GM20431 (cell line): Measurements from ENCODE around the gene GP1BA.

Experiments
- in situ Hi-C: fragments of 300-500 bp; cut with MseI, MboI; formaldehyde crosslinking; loops from one replicate; pipeline ENCODE4 v1.15.0; 2020; ENCODE audit warnings: low sequenced_read_pairs; ENCODE audit not compliant: unreplicated experiment

The GP1BA gene

GRCh38 chr17:4931963-4932362 is at the start of gene GP1BA:
TSS of gene GP1BA (plus strand) at chr17:4932277. CDS start at chr17:4932605, 328 bp downstream.
- in situ Hi-C loops = no loop called here

GRCh38 chr17:4884489-4884888 is 47.6 kb upstream of the GP1BA start:
- in situ Hi-C loops = loop anchor here (10.0 kb wide), 1 partner anchor 180 kb away; the partner anchor contains the start of gene PELP1

DNA sequence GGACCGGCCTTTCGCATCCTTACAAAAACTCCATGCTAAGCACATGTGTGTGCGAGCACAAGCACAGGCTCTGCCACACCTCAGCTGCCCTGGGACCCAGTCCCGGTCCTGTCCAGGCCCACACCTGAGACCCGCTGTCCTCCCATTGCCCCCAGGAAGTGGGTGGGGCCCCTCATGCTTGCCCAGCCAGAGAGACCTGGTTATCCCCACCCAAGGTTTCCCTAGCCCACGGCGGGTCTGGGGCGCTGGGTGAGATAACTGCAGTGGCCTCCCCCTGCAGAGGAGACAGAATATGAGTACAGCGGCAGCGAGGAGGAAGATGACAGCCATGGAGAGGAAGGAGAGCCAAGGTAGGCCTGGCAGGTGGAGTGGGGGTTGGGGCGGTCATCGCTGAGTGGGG is 45.2 kb upstream of the GP1BA start:
- in situ Hi-C loops = loop anchor here (10.0 kb wide), 1 partner anchor 182 kb away; the partner anchor contains the start of gene PELP1

- in situ Hi-C loops = loop anchor here (10.0 kb wide), 1 partner anchor 183 kb away; the partner anchor contains the start of gene PELP1
These were observed 44.5 kb upstream of the GP1BA start for GRCh38 chr17:4887581-4887980.

DNA sequence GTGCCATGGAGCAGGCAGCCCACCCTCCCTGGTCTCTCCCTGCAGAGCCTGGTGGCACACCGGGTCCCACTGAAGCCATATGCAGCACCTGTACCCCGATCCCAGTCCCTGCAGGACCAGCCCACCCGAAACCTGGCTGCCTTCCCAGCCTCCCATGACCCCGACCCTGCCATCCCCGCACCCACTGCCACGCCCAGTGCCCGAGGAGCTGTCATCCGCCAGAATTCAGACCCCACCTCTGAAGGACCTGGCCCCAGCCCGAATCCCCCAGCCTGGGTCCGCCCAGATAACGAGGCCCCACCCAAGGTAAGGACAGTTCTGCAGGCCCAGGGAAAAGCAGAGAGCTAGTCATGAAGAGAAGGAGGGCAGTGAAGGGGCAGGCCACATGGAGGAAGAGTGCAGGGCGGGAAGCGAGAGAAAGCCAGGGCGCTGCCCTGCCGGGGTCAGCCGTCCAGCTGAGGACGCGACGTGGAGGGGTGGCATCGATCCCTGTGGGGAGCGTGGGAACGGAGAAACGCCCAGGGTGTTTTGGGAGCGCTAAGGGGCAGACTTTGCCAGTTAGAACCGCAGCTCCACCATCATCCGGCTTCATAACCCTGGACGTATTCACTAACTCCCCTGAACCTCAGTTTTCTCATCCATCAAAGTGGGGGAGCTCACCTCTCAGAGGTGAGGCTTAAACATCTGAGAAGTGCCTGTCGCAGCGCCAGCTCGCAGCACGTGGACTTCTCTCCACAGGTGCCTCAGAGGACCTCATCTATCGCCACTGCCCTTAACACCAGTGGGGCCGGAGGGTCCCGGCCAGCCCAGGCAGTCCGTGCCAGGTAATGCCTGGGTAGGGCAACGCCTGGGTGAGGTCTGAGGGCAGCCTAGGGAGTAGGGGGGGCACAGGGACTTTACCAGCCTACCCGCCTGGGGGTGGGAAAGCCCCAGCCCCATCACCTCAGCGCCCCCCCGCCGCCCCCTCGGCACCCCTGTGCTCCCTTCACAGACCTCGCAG is 40.4 kb upstream of the GP1BA start:
- in situ Hi-C loops = no loop called here

- in situ Hi-C loops = no loop called here
These were observed 39.4 kb upstream of the GP1BA start for GRCh38 chr17:4892499-4893221.

DNA sequence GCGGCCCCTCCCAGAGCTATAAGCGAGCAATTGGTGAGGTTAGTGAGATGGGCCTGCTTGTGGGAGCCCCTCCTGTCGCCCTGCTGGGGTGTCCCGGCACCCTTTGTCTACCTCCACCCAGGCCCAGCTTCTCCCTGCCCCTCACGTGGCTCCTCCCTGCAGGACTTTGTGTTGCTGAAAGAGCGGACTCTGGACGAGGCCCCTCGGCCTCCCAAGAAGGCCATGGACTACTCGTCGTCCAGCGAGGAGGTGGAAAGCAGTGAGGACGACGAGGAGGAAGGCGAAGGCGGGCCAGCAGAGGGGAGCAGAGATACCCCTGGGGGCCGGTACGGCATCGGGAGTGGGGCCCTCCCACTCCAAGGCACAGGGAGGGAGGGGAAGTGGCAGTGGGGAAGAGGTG is 38.8 kb upstream of the GP1BA start:
- in situ Hi-C loops = no loop called here

DNA sequence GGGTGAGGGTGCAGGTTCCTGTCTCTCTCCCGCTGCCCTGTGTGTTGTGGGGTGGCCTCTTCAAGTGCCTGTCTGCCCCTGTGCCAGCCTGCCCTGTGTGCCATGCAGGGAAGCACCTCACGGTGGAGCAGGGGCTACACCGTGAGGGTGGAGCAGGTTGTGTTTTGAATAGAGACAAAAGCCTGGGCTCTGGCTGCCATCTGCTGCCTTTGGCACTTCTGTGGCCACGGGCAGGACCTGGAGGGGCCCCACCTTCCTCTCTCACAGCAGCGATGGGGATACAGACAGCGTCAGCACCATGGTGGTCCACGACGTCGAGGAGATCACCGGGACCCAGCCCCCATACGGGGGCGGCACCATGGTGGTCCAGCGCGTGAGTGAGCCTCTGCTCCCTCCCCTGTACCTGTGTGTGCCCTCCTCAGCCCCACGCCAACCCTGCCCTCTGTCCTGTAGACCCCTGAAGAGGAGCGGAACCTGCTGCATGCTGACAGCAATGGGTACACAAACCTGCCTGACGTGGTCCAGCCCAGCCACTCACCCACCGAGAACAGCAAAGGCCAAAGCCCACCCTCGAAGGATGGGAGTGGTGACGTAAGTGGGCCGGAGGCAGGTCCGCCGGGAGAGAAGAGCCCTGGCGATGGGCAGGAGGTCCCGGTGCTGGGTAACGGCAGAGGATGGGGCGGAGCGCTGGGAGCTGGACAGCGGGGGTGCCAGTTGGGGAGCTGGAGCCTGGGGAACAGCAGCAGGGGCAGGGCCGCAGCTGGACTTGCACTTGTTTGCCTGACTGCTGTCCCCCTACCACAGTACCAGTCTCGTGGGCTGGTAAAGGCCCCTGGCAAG is 38.1 kb upstream of the GP1BA start:
- in situ Hi-C loops = no loop called here

DNA sequence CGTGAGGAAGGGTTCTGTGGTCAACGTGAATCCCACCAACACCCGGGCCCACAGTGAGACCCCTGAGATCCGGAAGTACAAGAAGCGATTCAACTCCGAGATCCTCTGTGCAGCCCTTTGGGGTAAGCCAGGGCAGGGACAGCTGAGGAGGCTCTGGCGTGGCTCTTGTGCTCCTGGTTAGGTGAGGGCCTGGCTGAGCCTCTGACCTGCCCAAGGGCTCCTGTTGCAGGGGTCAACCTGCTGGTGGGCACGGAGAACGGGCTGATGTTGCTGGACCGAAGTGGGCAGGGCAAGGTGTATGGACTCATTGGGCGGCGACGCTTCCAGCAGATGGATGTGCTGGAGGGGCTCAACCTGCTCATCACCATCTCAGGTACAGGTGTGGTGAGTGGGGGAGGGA is 37.0 kb upstream of the GP1BA start:
- in situ Hi-C loops = no loop called here

DNA sequence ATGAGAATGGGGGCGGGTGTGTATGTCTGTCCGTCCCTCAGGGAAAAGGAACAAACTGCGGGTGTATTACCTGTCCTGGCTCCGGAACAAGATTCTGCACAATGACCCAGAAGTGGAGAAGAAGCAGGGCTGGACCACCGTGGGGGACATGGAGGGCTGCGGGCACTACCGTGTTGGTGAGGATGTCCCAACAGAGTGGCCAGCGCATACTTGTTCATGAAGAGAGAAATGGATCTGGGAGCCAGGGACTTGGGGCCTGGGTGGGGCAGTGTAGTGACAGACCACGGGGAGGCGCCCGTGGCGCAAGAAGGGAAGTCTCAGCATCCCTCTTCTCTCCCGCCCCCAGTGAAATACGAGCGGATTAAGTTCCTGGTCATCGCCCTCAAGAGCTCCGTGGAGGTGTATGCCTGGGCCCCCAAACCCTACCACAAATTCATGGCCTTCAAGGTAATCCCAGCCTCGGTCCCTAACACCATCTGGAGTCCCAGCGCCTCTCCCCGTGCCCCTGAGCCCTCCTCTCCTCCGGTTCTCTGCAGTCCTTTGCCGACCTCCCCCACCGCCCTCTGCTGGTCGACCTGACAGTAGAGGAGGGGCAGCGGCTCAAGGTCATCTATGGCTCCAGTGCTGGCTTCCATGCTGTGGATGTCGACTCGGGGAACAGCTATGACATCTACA is 36.3 kb upstream of the GP1BA start:
- in situ Hi-C loops = no loop called here

DNA sequence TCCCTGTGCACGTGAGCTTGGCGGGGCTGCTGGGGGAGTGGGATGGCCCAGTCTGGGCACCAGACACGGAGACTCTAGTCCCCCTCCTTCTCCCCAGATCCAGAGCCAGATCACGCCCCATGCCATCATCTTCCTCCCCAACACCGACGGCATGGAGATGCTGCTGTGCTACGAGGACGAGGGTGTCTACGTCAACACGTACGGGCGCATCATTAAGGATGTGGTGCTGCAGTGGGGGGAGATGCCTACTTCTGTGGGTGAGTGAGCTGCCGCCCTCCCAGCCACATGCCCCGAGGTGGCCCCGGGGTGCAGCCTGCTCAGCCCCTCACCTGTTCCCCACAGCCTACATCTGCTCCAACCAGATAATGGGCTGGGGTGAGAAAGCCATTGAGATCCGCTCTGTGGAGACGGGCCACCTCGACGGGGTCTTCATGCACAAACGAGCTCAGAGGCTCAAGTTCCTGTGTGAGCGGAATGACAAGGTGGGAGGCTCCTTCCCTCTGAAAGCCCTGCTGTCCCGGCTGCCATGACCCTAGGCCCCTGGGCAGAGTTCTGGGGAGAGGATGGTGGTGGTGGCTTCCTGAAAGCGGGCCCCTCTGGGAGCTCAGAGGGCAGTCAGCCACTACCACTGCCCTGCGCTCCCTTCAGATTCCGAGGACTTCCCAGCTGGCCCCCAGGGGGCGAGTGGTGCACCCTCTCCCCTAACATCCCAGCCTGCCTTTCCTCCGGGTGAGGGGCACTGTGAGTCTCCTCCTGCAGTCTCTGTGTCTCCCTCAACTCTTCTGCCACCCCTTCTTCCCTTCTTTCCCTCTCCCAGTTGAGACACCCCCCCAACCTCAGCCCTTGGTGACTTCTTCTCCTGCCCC is 35.5 kb upstream of the GP1BA start:
- in situ Hi-C loops = no loop called here

DNA sequence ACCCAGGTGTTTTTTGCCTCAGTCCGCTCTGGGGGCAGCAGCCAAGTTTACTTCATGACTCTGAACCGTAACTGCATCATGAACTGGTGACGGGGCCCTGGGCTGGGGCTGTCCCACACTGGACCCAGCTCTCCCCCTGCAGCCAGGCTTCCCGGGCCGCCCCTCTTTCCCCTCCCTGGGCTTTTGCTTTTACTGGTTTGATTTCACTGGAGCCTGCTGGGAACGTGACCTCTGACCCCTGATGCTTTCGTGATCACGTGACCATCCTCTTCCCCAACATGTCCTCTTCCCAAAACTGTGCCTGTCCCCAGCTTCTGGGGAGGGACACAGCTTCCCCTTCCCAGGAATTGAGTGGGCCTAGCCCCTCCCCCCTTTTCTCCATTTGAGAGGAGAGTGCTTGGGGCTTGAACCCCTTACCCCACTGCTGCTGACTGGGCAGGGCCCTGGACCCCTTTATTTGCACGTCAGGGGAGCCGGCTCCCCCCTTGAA is 34.8 kb upstream of the GP1BA start:
- in situ Hi-C loops = no loop called here

- in situ Hi-C loops = no loop called here
These were observed 34.3 kb upstream of the GP1BA start for GRCh38 chr17:4897785-4898184.

- in situ Hi-C loops = no loop called here
These were observed 33.7 kb upstream of the GP1BA start for GRCh38 chr17:4898351-4898750.

DNA sequence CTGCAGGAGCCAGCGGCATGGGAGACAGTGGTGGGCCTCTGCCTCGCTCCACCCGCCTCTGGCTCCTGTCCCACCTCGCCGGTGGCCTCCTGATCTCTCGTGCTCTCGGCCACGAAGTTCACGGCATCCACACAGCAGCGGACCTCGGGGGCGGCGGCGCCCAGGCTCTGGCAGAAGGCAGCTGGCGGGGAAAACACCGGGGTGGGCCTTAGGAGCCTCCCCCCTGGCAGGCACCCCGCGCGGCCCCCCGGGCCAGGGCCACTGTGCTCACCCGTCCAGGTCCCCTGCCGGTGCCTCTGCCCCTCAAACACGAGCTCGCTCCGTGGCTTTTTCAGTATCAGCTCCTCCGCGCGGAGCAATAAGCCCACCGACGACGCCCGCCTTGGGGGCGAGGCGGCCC is 33.1 kb upstream of the GP1BA start:
- in situ Hi-C loops = no loop called here

DNA sequence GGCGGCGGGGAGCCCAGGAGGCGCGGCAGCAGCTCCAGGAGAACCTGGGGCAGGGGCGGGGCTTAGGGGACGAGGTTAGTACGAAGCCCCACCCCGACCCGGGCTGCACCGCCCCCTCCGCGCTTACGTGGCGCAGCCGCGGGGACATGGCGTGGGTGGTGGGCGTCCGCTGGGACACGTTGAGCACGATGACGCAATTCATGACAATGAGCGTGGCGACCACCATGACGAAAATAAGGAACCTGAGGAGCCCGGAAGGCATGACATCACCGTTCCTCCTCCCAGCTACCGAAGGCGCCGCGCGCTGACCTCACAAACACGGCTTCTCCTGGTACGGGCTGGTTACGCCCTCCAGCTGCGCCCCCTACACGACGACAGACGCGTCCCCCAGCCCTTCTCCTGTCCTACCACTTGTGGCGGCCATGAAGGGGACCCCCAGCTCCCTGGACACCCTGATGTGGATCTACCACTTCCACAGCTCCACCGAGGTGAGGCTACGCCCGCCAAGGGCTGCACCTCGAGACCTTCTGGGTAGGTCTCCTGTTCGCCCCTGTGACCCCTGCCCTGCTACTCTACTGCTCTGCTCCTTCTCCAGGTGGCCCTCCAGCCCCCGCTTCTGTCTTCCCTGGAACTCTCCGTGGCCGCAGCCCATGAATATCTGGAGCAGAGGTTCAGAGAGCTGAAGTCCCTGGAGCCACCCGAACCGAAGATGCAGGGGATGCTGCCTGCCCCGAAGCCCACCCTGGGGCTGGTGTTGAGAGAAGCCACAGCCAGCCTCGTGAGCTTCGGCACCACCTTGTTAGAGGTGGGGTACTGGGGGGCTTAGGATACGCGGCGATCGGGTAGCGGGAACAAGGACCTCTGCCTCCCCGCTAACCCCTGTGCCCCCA is 32.5 kb upstream of the GP1BA start, which contains the start of gene C17orf107:
TSS of gene C17orf107 (plus strand) at position 196 of the 890 bp plus-strand sequence. CDS start at position 423, 227 bp downstream.
- in situ Hi-C loops = no loop called here
